ENCODE measurements around the gene DNAJC11.
A peak's percentile ranks its signal among the peaks of the same experiment; 100 is the strongest.
"Not testable (repeated sequence)": the region's sequence is repeated elsewhere in the genome, so short reads cannot be mapped to it uniquely, and the experiment has no call there.

Gene DNAJC11

GRCh38 chr1:6648556-6648955 is 53.1 kb downstream of the DNAJC11 start:
- FAIRE-seq, result no peak

- peak; percentile 89 for FAIRE-seq
These were observed 55.0 kb downstream of the DNAJC11 start for GRCh38 chr1:6646499-6647148.

- no peak for FAIRE-seq
These were observed 56.6 kb downstream of the DNAJC11 start for GRCh38 chr1:6645018-6645417.

- FAIRE-seq, result not testable (repeated sequence)
These were observed 60.7 kb downstream of the DNAJC11 start for GRCh38 chr1:6640867-6641266.

GRCh38 chr1:6638226-6638625 is 63.4 kb downstream of the DNAJC11 start:
- no peak for FAIRE-seq

- no peak for FAIRE-seq
These were observed 63.8 kb downstream of the DNAJC11 start for GRCh38 chr1:6637770-6638169.

GRCh38 chr1:6636778-6637177 is 64.8 kb downstream of the DNAJC11 start:
- not testable (repeated sequence) for FAIRE-seq

GRCh38 chr1:6635910-6636760 is 65.5 kb downstream of the DNAJC11 start:
- no peak for FAIRE-seq

- no peak for FAIRE-seq
These were observed 66.3 kb downstream of the DNAJC11 start for GRCh38 chr1:6635161-6635909.

- FAIRE-seq, result no peak
These were observed 67.1 kb downstream of the DNAJC11 start for GRCh38 chr1:6634371-6635052.

GRCh38 chr1:6632588-6633514 is 68.8 kb downstream of the DNAJC11 start:
- no peak for FAIRE-seq

- no peak for FAIRE-seq
These were observed 70.6 kb downstream of the DNAJC11 start for GRCh38 chr1:6631058-6631457.

GRCh38 chr1:6630027-6630426 is 71.6 kb downstream of the DNAJC11 start:
- no peak for FAIRE-seq

- FAIRE-seq, result no peak
These were observed 72.6 kb downstream of the DNAJC11 start for GRCh38 chr1:6628971-6629479.

- no peak for FAIRE-seq
These were observed 73.6 kb downstream of the DNAJC11 start for GRCh38 chr1:6627841-6628545.

GRCh38 chr1:6627031-6627430 is 74.6 kb downstream of the DNAJC11 start:
- no peak for FAIRE-seq

GRCh38 chr1:6625584-6626149 is 75.9 kb downstream of the DNAJC11 start:
- FAIRE-seq, result no peak

GRCh38 chr1:6624710-6625583 is 76.7 kb downstream of the DNAJC11 start, which contains the start of gene THAP3:
TSS of gene THAP3 (plus strand) at chr1:6624868. CDS start at chr1:6625219, 351 bp downstream.
- no peak for FAIRE-seq

- FAIRE-seq, result no peak
These were observed 78.2 kb downstream of the DNAJC11 start for GRCh38 chr1:6623269-6623965.

Data from islet of Langerhans (tissue), 1 donor.